Neural crest cell (in vitro differentiated cells): Measurements from ENCODE around the gene ADGRV1. TPM values are rescaled to one million over a fixed set of nuclear protein-coding genes. Genes with fewer than 3 reads are reported as not detected.

Experiments
- DNase-seq: peaks from one replicate; pipeline ENCODE4 v3.0.0; 2021; ENCODE audit warnings: low read depth, mixed read lengths, low spot score
- H3K27ac Mint-ChIP-seq: one replicate; pipeline ENCODE4 v1.8.0; 2021; ENCODE audit warnings: mild to moderate bottlenecking, mixed read lengths; ENCODE audit not compliant: unreplicated experiment
- H3K27me3 Mint-ChIP-seq: 2 replicates; pipeline ENCODE4 v1.8.0; 2021; ENCODE audit warnings: low read depth, mild to moderate bottlenecking, mixed read lengths
- H3K36me3 Mint-ChIP-seq: 2 replicates; pipeline ENCODE4 v1.8.0; 2021; ENCODE audit warnings: low read depth, mild to moderate bottlenecking, mixed read lengths
- H3K4me1 Mint-ChIP-seq: 2 replicates; pipeline ENCODE4 v1.8.0; 2021; ENCODE audit warnings: mixed read lengths
- H3K4me3 Mint-ChIP-seq: one replicate; pipeline ENCODE4 v1.8.0; 2021; ENCODE audit warnings: mild to moderate bottlenecking, mixed read lengths
- H3K9me3 Mint-ChIP-seq: 2 replicates; pipeline ENCODE4 v1.8.0; 2021; ENCODE audit warnings: mixed read lengths
- total RNA-seq: library from RNA; stranded (reverse); gene quantifications from 2 replicates; pipeline ENCODE4 v1.2.1, GENCODE V29; 2021
- TF ChIP-seq, protein P1 (sequence below): fragments of 200-600 bp; sonication (generic); conservative IDR thresholded peaks from 2 replicates; pipeline ENCODE4 v1.5.0; 2021; ENCODE audit warnings: antibody characterized with exemption, mild to moderate bottlenecking

The ADGRV1 gene
- total RNA-seq, 1 donor from 2014 or later, result 43.4 TPM

DNA sequence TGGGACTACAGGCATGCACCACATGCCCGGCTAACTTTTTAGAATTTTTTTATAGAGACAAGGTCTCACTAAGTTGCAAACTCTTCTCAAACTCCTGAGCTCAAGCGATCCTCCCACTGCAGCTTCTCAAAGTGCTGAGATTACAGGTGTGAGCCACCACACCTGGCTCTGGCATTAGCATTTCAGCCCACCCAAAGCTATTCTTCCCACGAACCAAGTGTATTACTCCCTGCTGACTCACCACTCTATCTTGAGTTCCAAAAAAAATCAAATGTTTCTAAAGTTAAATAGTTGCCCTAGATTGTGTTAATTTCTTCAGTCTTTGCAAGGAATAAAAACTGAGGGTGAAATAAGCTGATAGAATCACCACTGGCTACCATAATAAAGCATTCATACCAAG lies 619.0 kb downstream of the ADGRV1 start:
- no peaks in the 10 kb centered on the region for H3K36me3 Mint-ChIP-seq
- H3K27ac Mint-ChIP-seq, result peak overlapping the region; percentile 35
- no peak for DNase-seq
- TF ChIP-seq, protein P1, sequence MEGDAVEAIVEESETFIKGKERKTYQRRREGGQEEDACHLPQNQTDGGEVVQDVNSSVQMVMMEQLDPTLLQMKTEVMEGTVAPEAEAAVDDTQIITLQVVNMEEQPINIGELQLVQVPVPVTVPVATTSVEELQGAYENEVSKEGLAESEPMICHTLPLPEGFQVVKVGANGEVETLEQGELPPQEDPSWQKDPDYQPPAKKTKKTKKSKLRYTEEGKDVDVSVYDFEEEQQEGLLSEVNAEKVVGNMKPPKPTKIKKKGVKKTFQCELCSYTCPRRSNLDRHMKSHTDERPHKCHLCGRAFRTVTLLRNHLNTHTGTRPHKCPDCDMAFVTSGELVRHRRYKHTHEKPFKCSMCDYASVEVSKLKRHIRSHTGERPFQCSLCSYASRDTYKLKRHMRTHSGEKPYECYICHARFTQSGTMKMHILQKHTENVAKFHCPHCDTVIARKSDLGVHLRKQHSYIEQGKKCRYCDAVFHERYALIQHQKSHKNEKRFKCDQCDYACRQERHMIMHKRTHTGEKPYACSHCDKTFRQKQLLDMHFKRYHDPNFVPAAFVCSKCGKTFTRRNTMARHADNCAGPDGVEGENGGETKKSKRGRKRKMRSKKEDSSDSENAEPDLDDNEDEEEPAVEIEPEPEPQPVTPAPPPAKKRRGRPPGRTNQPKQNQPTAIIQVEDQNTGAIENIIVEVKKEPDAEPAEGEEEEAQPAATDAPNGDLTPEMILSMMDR, result no peak
- H3K9me3 Mint-ChIP-seq, result no peaks in the 10 kb centered on the region
- H3K27me3 Mint-ChIP-seq, result no peaks in the 10 kb centered on the region
- no peak overlapping the region for H3K4me3 Mint-ChIP-seq
- peaks cover 14% of the 10 kb centered on the region for H3K4me1 Mint-ChIP-seq

DNA sequence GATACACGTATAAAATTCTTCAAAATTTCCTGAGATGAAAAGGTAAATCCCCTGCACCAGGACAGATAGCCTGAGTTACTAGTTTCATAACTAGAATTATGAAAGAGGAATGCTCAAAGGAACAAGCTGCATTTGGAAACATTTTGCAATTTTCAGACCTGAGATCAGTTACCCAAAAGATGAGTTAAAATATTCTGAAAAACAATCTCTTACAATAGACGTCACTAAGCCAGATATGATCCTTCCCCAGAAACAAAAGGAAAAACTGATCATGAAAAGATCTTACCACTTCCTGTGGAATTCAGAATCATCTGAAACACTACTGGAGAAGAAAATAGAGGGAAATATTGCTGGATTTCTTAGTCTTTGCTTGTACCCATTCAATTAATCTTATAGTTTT lies 619.9 kb downstream of the ADGRV1 start:
- Mint-ChIP-seq H3K9me3 (no peaks in the 10 kb centered on the region), H3K36me3 (no peaks in the 10 kb centered on the region), H3K4me3 (no peak overlapping the region), H3K27ac (no peak overlapping the region), H3K4me1 (peaks cover 14% of the 10 kb centered on the region), H3K27me3 (no peaks in the 10 kb centered on the region)
- TF ChIP-seq, protein P1, result no peak
- no peak for DNase-seq

- Mint-ChIP-seq H3K27me3 (no peaks in the 10 kb centered on the region), H3K4me1 (peaks cover 14% of the 10 kb centered on the region), H3K27ac (no peak overlapping the region), H3K4me3 (no peak overlapping the region), H3K36me3 (no peaks in the 10 kb centered on the region), H3K9me3 (no peaks in the 10 kb centered on the region)
- TF ChIP-seq, protein P1, result no peak
- DNase-seq, result no peak
Measured at GRCh38 chr5:91179018-91179417, 620.4 kb downstream of the ADGRV1 start.

- Mint-ChIP-seq H3K4me1 (peaks cover 14% of the 10 kb centered on the region), H3K9me3 (no peaks in the 10 kb centered on the region), H3K27me3 (no peaks in the 10 kb centered on the region), H3K27ac (no peak overlapping the region), H3K36me3 (no peaks in the 10 kb centered on the region), H3K4me3 (no peak overlapping the region)
- TF ChIP-seq, protein P1, result no peak
- DNase-seq, result no peak
Measured at GRCh38 chr5:91180506-91180905, 621.9 kb downstream of the ADGRV1 start.

GRCh38 chr5:91182763-91183162 lies 624.2 kb downstream of the ADGRV1 start:
- Mint-ChIP-seq H3K27me3 (no peaks in the 10 kb centered on the region), H3K4me3 (no peak overlapping the region), H3K36me3 (no peaks in the 10 kb centered on the region), H3K9me3 (no peaks in the 10 kb centered on the region), H3K4me1 (no peaks in the 10 kb centered on the region), H3K27ac (no peak overlapping the region)
- no peak for DNase-seq
- TF ChIP-seq, protein P1, result no peak

GRCh38 chr5:91183743-91184142 lies 625.1 kb downstream of the ADGRV1 start:
- Mint-ChIP-seq H3K4me3 (no peak overlapping the region), H3K9me3 (no peaks in the 10 kb centered on the region), H3K4me1 (no peaks in the 10 kb centered on the region), H3K27me3 (no peaks in the 10 kb centered on the region), H3K36me3 (no peaks in the 10 kb centered on the region), H3K27ac (no peak overlapping the region)
- TF ChIP-seq, protein P1, result no peak
- no peak for DNase-seq
